GM19351 (cell line): ENCODE measurements around the gene ARFRP1.

Experiments used
- ATAC-seq: cut with Tn5 transposase; IDR thresholded peaks from one replicate; pipeline ENCODE4 v1.9.1; 2021; ENCODE audit warnings: mild to moderate bottlenecking, moderate library complexity; ENCODE audit not compliant: unreplicated experiment

ARFRP1 gene

DNA sequence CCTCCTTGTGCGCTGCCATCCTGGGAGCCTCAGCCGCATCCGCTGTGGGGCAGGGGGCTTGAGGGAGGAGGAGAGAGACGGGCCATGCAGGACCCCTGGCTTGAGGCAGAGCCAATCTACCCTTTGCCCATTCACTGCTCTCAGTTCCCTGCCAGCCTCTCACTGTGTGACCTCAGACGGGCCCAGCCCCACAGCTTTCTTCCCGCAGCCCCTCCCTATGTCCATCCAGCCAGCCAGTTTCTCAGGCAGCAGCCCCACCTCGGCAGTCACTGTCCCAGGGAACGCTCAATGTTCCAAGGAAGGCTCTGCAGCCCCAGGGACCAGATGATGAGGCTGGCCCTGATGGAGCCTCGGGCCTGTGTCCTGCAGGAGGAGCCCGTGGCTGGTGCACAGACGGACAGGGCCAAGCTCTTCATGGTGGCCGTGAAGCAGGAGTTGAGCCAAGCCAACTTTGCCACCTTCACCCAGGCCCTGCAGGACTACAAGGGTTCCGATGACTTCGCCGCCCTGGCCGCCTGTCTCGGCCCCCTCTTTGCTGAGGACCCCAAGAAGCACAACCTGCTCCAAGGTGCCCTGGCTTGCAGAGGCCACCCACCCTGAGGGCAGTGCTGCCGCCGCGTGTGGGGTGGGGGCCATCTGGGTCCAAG, 15.2 kb downstream of the ARFRP1 start:
- no peak for ATAC-seq

DNA sequence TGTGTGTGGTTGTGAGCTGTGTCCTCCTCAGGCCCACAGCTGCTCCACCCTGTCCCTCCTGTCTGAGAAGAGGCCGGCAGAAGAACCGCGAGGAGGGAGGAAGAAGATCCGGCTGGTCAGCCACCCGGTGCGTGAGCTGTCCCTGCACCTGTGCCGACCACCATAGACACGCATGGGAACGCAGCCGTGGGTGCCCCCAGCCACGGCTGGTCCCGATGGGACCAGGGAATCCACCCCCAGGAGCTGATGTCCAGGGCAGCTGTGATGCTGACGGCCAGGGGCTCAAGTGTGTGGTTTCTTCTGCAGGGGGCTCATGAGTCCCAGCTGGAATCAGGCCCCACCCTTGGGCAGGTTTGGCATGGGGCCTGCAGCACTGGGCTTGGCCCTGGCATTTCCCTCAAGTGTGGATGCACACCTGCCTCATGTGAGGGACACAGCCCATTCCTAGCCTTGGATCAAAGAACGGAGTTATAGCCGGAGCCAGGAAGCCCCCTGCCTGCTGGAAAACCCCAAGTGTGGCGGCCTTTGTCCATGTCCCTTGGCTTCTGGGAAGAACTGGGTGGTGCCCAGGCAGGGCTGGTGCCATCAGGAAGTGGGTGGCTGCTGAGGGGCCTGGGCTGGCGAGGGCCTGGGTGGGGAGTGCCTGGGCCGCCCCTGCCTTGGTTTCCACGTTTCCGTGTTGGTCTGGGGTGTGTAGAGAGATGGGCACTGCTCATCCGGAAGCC, 15.9 kb downstream of the ARFRP1 start:
- ATAC-seq: no peak

DNA sequence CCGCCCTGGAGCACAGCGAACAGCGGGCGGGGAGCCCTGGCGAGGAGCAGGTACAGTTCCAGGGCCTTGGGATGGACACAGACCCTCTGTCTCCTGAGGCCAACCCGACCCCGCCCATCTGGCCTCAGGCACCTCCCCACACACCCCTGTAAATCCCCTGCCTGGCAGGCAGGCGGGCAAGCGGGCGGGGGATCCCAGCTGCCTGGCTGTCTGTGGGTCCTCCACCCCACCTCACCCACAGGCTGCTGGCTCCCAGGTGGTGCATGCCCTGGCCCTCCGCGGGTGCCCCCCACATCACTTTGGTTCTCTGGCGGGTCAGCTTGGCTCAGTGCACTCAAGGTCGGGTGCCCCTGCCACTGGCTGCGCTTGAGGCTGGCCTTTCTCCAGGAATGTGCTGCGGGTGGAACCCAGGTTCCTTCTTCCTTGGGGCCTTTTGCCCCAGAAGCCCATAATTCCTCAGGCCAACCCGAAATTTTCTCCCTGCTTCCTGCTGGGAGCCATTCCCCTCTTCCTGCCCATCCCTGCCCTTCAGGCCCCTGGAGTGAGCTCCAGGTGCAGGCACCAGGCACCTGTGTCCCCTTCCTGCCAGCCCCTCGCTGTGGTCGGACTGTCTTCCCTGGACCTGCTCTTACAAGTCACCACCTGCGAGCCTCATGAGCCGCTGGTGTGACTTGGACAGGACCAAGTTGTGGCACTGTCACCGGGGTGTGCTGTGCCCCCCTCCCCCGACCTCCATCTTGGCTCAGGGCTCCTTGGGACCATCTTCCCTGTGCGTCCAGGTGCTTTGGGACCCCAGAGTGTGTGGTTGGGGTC, 16.7 kb downstream of the ARFRP1 start:
- ATAC-seq: no peak

DNA sequence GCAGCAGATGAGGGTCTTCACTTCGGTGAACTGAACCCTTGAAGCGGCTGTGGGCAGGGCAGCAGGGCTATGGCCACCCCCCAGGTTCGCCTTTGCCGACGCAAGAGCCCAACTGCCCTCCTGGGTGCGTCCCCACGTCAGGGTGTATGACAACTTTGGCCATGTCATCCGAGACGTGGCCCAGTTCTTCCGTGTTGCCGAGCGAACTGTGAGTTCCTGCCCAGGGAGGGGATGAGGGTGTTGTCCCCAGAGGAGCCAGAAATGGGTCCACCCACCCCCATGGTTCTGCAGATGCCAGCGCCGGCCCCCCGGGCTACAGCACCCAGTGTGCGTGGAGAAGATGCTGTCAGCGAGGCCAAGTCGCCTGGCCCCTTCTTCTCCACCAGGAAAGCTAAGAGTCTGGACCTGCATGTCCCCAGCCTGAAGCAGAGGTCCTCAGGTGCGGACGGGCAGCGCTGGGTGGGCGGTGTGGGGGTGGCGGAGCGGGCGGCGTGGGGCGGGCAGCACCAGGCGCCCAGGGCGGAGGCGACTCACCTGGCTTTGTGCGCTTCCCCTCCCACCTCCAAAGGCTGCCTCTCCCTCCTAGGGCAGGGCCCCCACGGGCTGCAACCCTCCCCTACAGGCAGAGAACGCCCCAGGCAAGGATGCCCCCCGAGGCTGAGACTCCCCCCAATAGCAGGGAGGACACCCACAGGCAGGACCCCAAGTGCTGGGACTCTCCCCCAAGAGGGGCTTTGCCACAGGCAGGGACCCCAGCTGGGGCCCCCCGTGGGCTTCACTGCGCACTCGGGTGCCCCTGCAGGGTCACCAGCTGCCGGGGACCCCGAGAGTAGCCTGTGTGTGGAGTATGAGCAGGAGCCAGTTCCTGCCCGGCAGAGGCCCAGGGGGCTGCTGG, 17.5 kb downstream of the ARFRP1 start:
- ATAC-seq: no peak

DNA sequence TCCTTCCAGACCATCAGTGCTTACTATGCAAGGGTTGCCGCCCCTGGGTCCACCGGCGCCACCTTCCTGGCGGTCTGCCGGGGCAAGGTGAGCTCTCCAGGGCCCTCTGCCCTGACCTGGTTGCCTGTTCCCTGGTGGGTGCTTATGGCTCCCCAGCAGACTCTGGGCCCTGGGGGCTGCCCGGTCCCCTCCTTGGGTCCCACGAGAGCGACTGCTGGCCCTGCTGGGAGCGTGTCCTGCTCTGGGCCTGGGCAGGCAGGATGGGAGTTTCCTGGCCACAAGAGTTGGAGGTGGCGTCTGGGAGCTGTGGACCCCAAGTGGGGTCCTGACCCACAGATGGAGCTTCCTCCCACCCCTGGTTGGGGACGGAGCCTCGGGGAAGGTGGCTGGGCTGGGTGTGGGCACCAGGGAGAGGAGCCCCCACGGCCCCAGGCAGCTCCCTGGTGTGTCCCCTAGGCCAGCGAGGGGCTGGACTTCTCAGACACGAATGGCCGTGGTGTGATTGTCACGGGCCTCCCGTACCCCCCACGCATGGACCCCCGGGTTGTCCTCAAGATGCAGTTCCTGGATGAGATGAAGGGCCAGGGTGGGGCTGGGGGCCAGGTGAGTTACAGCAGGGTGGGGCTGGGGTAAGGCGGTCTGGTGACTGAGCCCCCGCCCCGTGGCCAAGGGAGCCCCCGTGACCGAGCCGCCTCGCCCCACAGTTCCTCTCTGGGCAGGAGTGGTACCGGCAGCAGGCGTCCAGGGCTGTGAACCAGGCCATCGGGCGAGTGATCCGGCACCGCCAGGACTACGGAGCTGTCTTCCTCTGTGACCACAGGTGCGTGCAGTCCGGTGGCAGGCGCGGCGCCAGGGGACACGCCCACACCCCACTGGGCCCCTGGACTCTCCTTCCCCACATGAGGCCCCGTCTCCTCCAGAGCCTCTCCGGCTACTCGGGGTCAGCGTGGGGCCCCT, 18.5 kb downstream of the ARFRP1 start:
- no peak for ATAC-seq

DNA sequence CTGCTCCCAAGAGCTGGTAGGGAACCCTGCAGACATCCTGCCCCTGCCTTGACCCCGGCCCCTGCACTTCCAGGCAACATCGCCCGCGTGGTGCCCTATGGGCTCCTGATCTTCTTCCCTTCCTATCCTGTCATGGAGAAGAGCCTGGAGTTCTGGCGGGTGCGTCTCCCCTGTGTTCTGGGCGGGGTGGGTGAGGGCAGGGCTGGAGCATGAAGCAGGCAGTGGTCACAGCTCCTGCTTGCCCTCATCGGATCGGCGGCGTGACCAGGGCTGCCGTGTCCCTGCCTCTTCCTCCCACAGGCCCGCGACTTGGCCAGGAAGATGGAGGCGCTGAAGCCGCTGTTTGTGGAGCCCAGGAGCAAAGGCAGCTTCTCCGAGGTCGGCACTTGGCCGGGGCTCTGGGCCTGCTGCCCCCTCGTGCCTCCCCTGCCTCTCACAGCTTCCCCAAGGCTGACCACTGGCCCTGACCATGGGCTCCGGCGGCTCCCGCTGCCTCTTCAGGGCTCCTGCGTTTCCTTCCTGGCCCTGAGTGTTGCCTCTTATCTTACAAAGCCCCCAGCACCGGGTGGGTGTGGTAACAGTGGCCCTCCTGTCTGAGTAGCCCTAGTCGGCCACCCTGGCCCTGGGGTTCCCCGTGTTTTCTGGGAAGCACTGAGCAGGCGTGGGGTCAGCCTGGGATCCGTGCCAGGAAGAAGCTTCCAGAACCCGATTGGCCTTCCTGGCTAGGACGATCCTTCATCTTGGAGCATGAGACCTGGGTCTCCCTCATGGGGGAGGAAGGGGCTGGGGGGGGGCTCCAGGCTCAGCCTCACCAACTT, 19.3 kb downstream of the ARFRP1 start:
- ATAC-seq: no peak

DNA sequence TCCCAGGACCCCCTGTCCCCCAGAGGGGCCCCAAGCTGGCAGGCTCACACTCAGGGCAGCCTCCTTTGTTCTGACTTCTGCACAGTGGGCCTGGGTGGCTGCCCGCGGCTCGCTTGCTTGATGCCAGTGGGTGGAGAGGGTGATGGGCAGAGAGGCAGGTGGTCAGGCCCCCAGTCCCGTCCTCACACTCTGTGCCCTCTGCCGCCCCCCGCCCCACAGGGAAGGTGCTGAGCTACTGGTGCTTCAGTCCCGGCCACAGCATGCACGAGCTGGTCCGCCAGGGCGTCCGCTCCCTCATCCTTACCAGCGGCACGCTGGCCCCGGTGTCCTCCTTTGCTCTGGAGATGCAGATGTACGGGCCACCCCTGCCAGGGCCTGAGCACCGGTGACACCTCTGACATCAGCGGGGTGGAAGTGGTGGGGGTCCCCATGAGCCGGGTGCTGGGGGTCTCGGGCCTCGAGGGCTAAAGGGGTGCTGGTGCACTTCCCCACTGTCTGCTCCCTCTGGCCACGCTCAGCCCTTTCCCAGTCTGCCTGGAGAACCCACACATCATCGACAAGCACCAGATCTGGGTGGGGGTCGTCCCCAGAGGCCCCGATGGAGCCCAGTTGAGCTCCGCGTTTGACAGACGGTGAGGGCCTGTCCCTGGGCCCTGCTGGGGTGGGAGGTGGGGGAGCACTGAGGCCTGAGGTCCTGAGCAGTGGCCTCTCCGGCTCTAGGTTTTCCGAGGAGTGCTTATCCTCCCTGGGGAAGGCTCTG, 20.2 kb downstream of the ARFRP1 start:
- no peak for ATAC-seq

DNA sequence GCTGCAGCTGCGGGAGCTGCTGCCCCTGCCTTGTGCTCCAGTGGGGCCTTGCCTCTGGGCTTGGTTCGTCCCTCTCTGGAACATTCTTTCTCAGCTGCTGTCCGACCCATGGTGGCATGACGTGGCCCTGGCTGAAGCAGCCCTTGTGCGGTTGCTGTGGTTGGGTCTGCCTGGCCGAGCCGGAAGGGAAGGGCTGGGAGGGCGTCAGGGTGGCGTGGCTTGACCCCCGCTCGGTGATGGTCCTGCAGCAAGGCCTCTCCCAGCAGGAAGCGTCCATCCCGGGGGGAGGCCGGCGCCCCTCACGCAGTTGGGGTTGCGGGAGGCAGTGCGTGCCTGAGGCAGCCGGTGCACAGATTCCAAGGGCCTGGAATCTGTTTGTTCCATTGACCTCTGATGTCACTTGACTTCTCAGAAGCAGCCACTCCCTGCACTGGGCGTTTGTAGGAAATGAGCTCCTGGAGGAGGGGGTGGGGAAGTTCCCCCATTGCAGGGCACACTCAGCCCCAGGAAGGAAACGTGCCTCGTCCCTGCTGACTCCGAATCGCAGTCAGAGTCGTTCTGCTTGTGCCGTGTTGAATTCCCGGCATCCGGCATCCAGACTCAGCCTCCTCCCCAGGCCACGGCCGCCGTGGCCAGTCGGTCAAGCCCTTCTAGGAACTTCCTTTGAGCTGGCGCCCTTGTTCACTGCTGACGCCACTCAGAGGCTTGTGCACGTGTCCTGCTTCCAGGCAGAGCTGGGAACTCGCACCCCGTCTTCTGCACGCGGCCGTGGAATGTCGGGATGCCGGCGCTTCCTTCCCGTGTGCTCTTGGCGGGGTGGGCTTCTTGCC, 21.1 kb downstream of the ARFRP1 start:
- no peak for ATAC-seq

DNA sequence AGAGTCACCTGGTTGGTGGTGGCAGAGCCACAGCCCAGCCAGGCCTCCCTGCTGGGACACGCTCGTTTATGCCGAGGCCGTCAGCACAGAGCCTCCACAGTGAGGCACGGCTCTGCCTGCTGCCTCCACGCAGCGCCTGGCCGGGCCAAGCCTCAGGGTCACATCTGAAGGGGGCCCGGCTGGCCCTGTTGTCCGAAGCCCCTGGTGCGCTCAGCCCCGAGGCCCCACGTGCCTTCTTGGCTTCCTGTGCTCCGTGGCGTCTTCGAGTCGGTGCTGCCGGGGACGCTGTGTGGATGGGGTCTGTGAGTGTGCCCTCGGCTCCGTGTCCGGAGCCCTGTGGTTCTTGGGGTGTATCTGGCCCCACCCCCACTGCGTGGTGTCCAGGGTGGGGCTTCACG, 21.7 kb downstream of the ARFRP1 start:
- ATAC-seq: no peak

DNA sequence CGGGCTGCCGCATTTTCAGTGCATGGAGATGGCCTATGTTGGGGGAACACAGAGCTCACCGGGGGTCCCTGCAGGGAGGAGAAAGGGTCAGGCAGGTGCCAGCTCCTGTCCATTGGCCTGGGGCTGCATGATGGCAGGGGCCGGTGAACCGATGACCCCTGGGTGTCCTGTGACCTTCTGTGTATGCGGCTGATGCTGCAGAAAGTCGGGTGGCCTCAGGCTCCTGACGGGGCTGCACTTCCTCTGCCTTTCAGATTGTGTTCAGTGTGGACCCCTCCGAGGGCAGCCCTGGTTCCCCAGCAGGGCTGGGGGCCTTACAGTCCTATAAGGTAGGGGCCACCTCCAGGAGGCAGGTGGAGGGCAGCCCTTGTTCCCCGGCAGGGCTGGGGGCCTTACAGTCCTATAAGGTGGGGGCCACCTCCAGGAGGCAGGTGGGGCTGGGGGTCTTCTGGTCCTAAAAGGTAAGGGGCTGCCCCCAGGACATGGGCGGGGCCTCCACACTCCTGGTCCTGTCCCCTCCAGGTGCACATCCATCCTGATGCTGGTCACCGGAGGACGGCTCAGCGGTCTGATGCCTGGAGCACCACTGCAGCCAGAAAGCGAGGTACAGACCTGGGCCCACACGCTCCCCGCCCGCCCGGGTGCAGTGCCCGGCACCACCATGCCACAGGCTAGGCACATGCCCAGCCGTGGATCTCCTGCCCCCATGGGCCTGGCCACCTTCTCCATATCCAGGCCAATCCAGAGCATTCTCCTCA, 22.3 kb downstream of the ARFRP1 start:
- no peak for ATAC-seq

DNA sequence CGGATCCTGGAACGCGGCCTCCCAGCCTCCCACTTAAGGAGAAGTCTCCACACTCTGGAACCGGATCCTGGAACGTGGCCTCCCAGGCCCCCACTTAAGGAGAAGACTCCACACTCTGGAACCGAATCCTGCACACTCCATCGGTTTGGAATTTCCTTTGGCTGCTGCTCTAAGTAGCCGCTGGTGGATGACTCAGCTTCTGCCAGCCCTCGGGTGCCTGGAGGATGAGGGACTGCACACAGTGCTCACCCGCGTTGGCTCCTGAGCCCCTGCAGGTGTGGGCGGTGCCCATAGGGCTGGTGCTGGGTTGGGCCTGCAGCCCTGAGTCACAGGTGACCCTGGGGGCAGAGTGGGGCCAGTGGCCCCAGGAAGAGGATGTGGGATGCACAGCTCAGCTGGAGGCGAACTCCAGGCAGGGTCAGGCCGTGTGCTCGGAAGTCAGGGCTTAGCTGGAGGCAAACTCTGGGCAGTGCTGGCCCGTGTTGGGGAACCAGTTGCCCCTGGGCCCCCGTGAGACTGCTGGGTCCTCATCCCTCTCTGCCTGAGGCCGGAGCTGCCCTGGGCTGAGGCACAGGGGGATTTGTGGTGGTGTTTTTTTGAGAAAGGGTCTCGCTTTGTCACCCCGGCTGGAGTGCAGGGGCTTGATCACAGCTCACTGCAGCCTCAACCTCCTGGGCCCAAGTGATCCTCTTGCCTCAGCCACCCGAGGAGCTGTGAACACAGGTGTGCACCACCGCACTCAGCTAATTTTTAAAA, 25.2 kb downstream of the ARFRP1 start:
- no peak for ATAC-seq

DNA sequence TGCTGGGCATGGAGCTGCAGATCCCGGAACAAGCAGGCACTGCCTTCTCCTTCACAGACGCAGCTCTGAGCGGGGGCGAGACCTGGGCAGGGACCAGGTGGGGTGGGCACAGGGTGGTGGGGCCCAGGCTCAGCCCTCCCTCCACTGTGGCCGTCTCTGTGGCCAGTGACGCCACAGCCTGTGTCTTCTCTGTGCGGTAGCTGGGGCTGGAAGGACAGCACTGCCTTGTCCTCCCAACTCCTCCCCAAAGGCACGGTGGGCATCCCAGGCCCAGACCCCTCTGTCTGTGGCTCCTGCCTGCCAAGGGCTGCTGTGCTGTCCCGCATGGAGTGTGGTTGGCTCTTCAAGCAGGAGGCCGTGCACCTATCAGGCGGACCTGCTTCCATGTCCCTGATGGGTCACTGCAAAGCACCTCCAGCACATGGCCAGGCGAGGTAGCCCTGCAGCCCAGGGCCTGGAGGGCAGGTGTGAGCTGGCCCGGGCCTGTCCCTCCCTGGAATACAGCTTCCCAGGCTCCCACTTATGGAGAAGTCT, 26.1 kb downstream of the ARFRP1 start:
- ATAC-seq: no peak

DNA sequence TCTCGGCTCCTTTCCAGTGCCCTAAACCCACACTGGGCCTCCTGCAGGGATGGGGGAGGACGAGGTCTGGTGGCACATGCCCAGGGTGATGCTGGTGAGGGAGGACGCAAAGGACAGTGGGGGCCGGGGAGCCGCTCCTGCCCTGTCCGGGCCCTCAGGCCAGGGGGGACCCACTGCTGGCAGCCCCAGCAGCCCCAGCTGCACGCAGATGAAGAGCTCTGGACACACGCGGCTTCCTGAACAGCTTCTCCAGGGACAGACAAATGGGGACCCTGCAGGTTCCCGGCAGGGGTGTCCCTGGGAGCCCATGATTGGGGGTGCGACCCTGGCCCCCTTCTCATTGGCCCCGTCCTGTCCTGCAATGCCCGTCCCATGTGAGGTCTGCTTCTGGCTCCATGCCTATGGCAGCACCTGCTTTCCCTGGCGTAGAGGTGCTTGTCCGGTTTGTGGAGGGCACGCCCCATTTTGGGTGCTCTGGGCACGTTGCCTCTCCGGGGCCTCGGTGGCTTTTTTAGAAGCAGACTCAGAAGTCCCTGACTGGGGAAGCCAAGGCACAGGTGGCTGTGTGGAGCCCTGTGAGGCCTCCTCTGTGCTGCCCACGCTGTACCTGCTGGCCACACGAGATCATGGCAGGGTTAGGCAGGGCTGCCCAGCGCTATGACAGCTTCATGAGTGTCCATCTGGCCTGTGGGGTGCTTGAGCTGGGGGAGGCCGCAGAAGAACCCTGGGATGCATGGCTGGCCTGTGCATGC, 26.7 kb downstream of the ARFRP1 start:
- ATAC-seq: no peak

DNA sequence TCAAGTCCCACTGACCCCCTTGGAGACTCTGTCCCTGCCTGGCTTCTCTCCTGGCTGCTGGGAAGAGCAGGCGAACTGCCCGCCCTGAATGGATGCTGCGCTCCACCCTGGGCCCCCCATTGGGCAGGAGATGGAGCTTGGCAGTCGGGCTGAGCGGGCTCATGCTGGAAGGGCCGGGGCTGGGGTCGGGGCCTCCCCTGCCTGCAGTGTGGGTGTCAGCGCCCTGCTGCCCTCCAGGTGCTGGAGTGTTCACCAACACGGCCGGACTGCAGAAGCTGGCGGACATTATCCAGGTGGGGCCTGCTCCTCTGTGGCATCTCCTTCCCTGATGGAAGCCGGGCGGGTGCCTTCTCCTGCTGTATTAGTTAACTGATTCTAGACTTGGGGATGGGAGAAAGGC, 27.3 kb downstream of the ARFRP1 start:
- ATAC-seq: no peak

DNA sequence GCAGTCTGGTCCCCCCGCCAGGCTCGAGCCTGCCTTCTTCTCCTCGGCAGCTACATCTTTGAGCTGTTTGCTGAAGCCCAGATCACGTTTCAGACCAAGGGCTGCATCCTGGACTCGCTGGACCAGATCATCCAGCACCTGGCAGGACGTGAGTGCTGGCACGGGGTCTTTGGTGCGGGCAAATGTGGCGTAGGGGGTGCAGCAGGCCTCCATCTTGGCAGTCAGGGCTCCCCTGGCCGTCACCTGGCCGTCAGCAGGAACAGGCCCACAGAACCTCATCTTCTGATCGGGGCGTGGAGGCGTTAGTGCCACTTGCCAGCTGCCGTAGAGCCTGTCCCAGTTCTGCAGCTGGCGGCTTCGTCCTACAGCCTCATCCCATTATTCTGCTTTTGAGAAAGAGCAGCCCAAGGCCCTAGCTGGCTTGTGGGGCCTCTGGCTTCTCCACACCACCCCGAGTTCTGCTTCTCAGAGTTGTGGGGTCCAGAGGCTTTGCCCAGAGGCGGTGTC, 27.9 kb downstream of the ARFRP1 start:
- no peak for ATAC-seq
